K562 (cell line): ENCODE results near the gene LCA5. TPM values are rescaled to one million over a fixed set of nuclear protein-coding genes. Genes with fewer than 3 reads are reported as not detected.
A peak's percentile ranks its signal among the peaks of the same experiment; 100 is the strongest.

Source experiments
- ATAC-seq: fragments of 200-7000 bp; cut with Tn5 transposase; 3 replicates; pipeline ENCODE4 v1.9.1; 2020; ENCODE audit warnings: moderate library complexity
- BruUV-seq: library from RNA; stranded (reverse); fragments of 400-500 nt; replicated peaks from 2 replicates; lab custom pipeline; 2021; lab: Mats Ljungman, UMichigan
- CTCF ChIA-PET: fragments of 300-600 bp; formaldehyde crosslinking; extraction: SDS; loops from one replicate; lab custom pipeline; 2021; ENCODE audit warnings: low intra/inter-chr PET ratio; lab: Yijun Ruan, JAX
- POLR2A ChIA-PET: fragments of 300-600, 350-650 bp; sonication (Branson Sonifier 250); formaldehyde crosslinking; extraction: SDS; loops from one replicate; lab custom pipeline; 2021; ENCODE audit warnings: antibody characterized with exemption, inconsistent platforms; lab: Yijun Ruan, JAX
- DNase-seq, 4 experiments: peaks; one replicate each; pipeline versions ENCODE4 v3.0.0 to v3.0.0-alpha.2; 2011 to 2018; ENCODE audit warnings: low spot score in 3 of 4, mixed read lengths in 3 of 4; ENCODE audit errors: extremely low read depth in 1 of 4
- FAIRE-seq: peaks from 2 replicates; lab custom pipeline; 2011; peaks lifted over from hg19 to GRCh38; lab: Jason Lieb, UNC
- H2AFZ ChIP-seq: 2 replicates; pipeline ENCODE4 v1.6.0; 2011; ENCODE audit warnings: low read depth, low read length, control low read depth, inconsistent platforms
- H3K27ac ChIP-seq: fragments of 200-600 bp; 3 replicates; pipeline ENCODE4 v1.8.0; 2011; ENCODE audit warnings: low read depth, mild to moderate bottlenecking, control low read depth, inconsistent platforms, low read length, moderate library complexity, mixed read lengths; ENCODE audit errors: extremely low read depth
- H3K27me3 ChIP-seq, 2 experiments: fragments of 300-600 bp in 1 of 2; 2 replicates in 1 of 2; 3 replicates in 1 of 2; pipeline versions ENCODE4 v1.6.0 to v1.8.0; 2011; ENCODE audit warnings: inconsistent platforms in 2 of 2, low read length in 2 of 2, mild to moderate bottlenecking in 1 of 2, mixed read lengths in 1 of 2, moderate library complexity in 1 of 2; ENCODE audit not compliant: control insufficient read depth in 2 of 2, insufficient read depth in 2 of 2
- H3K36me3 ChIP-seq: fragments of 300-600 bp; 3 replicates; pipeline ENCODE4 v1.8.0; 2011; ENCODE audit warnings: mild to moderate bottlenecking, low read length, inconsistent platforms; ENCODE audit not compliant: control insufficient read depth, insufficient read depth
- H3K4me1 ChIP-seq, 2 experiments: fragments of 200-600 bp in 1 of 2; replicated peaks in 1 of 2; 2 replicates in 1 of 2; 3 replicates in 1 of 2; pipeline versions ENCODE4 v1.5.1 to v1.8.0; 2011; ENCODE audit warnings: inconsistent platforms in 2 of 2, low read length in 2 of 2, mild to moderate bottlenecking in 1 of 2, mixed read lengths in 1 of 2, moderate library complexity in 1 of 2; ENCODE audit not compliant: control insufficient read depth in 2 of 2, insufficient read depth in 2 of 2
- H3K4me2 ChIP-seq: 2 replicates; pipeline ENCODE4 v1.6.1; 2011; ENCODE audit warnings: low read length, control low read depth, inconsistent platforms, mixed read lengths; ENCODE audit not compliant: insufficient read depth
- H3K4me3 ChIP-seq: fragments of 200-600 bp; sonication (generic), shearing (Covaris generic); 2 replicates; pipeline ENCODE4 v1.5.1; 2016; ENCODE audit warnings: control low read depth, inconsistent platforms
- H3K79me2 ChIP-seq: fragments of 200-600 bp; 3 replicates; pipeline ENCODE4 v1.8.0; 2011; ENCODE audit warnings: low read length, inconsistent platforms; ENCODE audit not compliant: control insufficient read depth, insufficient read depth
- H3K9ac ChIP-seq, 2 experiments: 2 replicates each; pipeline versions ENCODE4 v1.6.0 to v1.6.1; 2011; ENCODE audit warnings: low read depth in 2 of 2, low read length in 2 of 2, control low read depth in 1 of 2, inconsistent platforms in 1 of 2, mild to moderate bottlenecking in 1 of 2, mixed read lengths in 1 of 2; ENCODE audit not compliant: insufficient read depth in 1 of 2
- H3K9me1 ChIP-seq: one replicate; pipeline ENCODE4 v1.6.0; 2011; ENCODE audit warnings: inconsistent platforms, mild to moderate bottlenecking, low read length, moderate library complexity; ENCODE audit not compliant: control insufficient read depth, insufficient read depth
- H3K9me3 ChIP-seq: replicated peaks from 2 replicates; pipeline ENCODE4 v1.5.1; 2011; ENCODE audit warnings: low read depth, low read length, inconsistent platforms; ENCODE audit not compliant: control insufficient read depth, insufficient read depth
- H4K20me1 ChIP-seq: replicated peaks from 2 replicates; pipeline ENCODE4 v1.6.1; 2011; ENCODE audit warnings: low read length, inconsistent platforms, mixed read lengths; ENCODE audit not compliant: control insufficient read depth, insufficient read depth
- EP400 ChIP-seq: fragments of 450-650 bp; IDR thresholded peaks from 2 replicates; pipeline ENCODE4 v1.6.1; 2017; ENCODE audit warnings: antibody characterized with exemption, mild to moderate bottlenecking, moderate library complexity
- HDAC2 ChIP-seq: fragments of 450-650 bp; IDR thresholded peaks from 2 replicates; pipeline ENCODE4 v1.6.1; 2016; ENCODE audit warnings: mild to moderate bottlenecking
- KAT2B ChIP-seq: IDR thresholded peaks from one replicate; pipeline ENCODE4 v1.6.1; 2012; ENCODE audit warnings: low read depth, mild to moderate bottlenecking, control low read depth, inconsistent platforms, low read length, moderate library complexity
- KDM1A ChIP-seq, 2 experiments: fragments of 450-650 bp; IDR thresholded peaks; 2 replicates each; pipeline ENCODE4 v1.6.1; 2016; ENCODE audit warnings: mild to moderate bottlenecking in 2 of 2
- KLF1 ChIP-seq: fragments of 450-650 bp; IDR thresholded peaks from 2 replicates; pipeline ENCODE4 v1.6.1; 2016; ENCODE audit warnings: missing genetic modification characterization, missing compliant biosample characterization
- NFATC3 ChIP-seq: fragments of 450-650 bp; IDR thresholded peaks from 2 replicates; pipeline ENCODE4 v1.6.1; 2017; ENCODE audit warnings: mild to moderate bottlenecking
- NKRF ChIP-seq: fragments of 450-650 bp; IDR thresholded peaks from 2 replicates; pipeline ENCODE4 v1.6.1; 2016; ENCODE audit warnings: borderline replicate concordance
- NR2C2 ChIP-seq, 2 experiments: fragments of 200-800 bp in 1 of 2; sonication (Bioruptor generic) in 1 of 2; sonication (generic) in 1 of 2; formaldehyde crosslinking in 1 of 2; IDR thresholded peaks; 2 replicates each; pipeline versions ENCODE4 v1.6.1 to v1.8.0; 2016 to 2022; ENCODE audit warnings: mild to moderate bottlenecking in 1 of 2, missing compliant biosample characterization in 1 of 2, missing genetic modification characterization in 1 of 2, missing genetic modification reagents in 1 of 2
- POLR2A ChIP-seq: fragments of 450-650 bp; conservative IDR thresholded peaks from 2 replicates; pipeline ENCODE4 v1.6.1; 2016
- PTBP1 ChIP-seq: fragments of 200-400 bp; formaldehyde crosslinking; IDR thresholded peaks from 2 replicates; pipeline ENCODE4 v1.6.1; 2017; ENCODE audit warnings: low read depth, low read length
- RFX5 ChIP-seq: IDR thresholded peaks from 2 replicates; pipeline ENCODE4 v1.6.1; 2011; ENCODE audit warnings: low read depth, mild to moderate bottlenecking, improper control_type of control experiment, low read length
- SRSF3 ChIP-seq: fragments of 200-400 bp; formaldehyde crosslinking; IDR thresholded peaks from 2 replicates; pipeline ENCODE4 v1.6.1; 2016; ENCODE audit warnings: mild to moderate bottlenecking, low read length, moderate library complexity; ENCODE audit not compliant: insufficient read depth
- TFAM ChIP-seq: fragments of 250-450 bp; sonication (Bioruptor Pico); conservative IDR thresholded peaks from 2 replicates; pipeline ENCODE4 v1.5.0; 2021; ENCODE audit warnings: mild to moderate bottlenecking, moderate library complexity
- THRAP3 ChIP-seq: fragments of 450-650 bp; IDR thresholded peaks from 2 replicates; pipeline ENCODE4 v1.6.1; 2016; ENCODE audit warnings: mild to moderate bottlenecking, inconsistent platforms, borderline replicate concordance
- TOE1 ChIP-seq, 2 experiments: fragments of 450-650 bp in 1 of 2; sonication (generic) in 1 of 2; formaldehyde crosslinking in 1 of 2; IDR thresholded peaks; 2 replicates each; pipeline versions ENCODE4 v1.7.1 to v1.8.0; 2016 to 2022; ENCODE audit warnings: borderline replicate concordance in 2 of 2, mild to moderate bottlenecking in 2 of 2, antibody characterized with exemption in 1 of 2, inconsistent platforms in 1 of 2, low read depth in 1 of 2, missing genetic modification reagents in 1 of 2, moderate library complexity in 1 of 2
- ZC3H11A ChIP-seq: IDR thresholded peaks from 2 replicates; pipeline ENCODE4 v1.6.1; 2012; ENCODE audit warnings: low read depth, low read length, improper control_type of control experiment
- ZNF133 ChIP-seq: fragments of 250-450 bp; sonication (Bioruptor Pico); IDR thresholded peaks from 2 replicates; pipeline ENCODE4 v1.4.0; 2020; ENCODE audit warnings: mild to moderate bottlenecking
- ZNF449 ChIP-seq: fragments of 250-450 bp; sonication (Bioruptor Pico); IDR thresholded peaks from 2 replicates; pipeline ENCODE4 v1.8.0; 2022; ENCODE audit warnings: moderate library complexity, mild to moderate bottlenecking, inconsistent platforms
- ZNF583 ChIP-seq: fragments of 250-450 bp; sonication (Bioruptor Pico); IDR thresholded peaks from 2 replicates; pipeline ENCODE4 v1.4.0; 2020
- WGBS: fragments of 100-300 bp; shearing (Covaris generic); methylation state at CpG from one replicate; pipeline ENCODE4 v1.1.6; 2016; ENCODE audit warnings: low coverage, mixed read lengths; ENCODE audit not compliant: insufficient coverage; ENCODE audit errors: missing lambda C conversion rate; 5-methylcytosine and 5-hydroxymethylcytosine counted together
- in situ Hi-C: fragments of 300-500 bp; cut with MboI; formaldehyde crosslinking; loops from 4 replicates; pipeline ENCODE4 v1.15.0; 2018; ENCODE audit warnings: inconsistent platforms, mixed read lengths
- intact Hi-C: fragments of 100-400 bp; cut with micrococcal nuclease; formaldehyde crosslinking; loops from 2 replicates; pipeline ENCODE4 v1.14.2; 2022
- polyA plus RNA-seq, 8 experiments: library from polyadenylated mRNA; depleted of rRNA in 4 of 8; stranded (reverse) in 5 of 8; unstranded in 3 of 8; fragments of >200 nt; fragmentation: Nextera tagmentation in 2 of 8; fragmentation: Illumina TruSeq in 1 of 8; extraction: Ambion mirVana in 2 of 8; extraction: Trizol in 1 of 8; gene quantifications; 2 replicates each; pipeline versions ENCODE4 v1.2.1 to v1.2.3, GENCODE V29; 2011 to 2014; ENCODE audit warnings: inconsistent platforms in 1 of 8, missing spikeins in 1 of 8
- total RNA-seq, 7 experiments: library from RNA; depleted of rRNA in 6 of 7; stranded (reverse); fragments of >200 nt in 6 of 7; fragmentation: Illumina TruSeq in 2 of 7; extraction: Trizol in 2 of 7; gene quantifications; 2 replicates each; pipeline versions ENCODE4 v1.2.1 to v1.2.3, GENCODE V29; 2011 to 2021; ENCODE audit warnings: low replicate concordance in 1 of 7

Gene LCA5
- total and polyA plus RNA-seq, 9 of the 15 experiments (the other 6 are each of a cell fraction or from before 2014, with no cell fraction given): 1.0 to 3.4 (median 1.8) TPM

- no peaks in the 10 kb centered on the region for H3K79me2 ChIP-seq
- peak overlapping the region in 1 of 2 experiments; percentile 4; a peak in 1 of 4 replicates for H3K9ac ChIP-seq
- in situ Hi-C loops: no loop called here
- H3K9me1 ChIP-seq: no peaks in the 10 kb centered on the region
- TF ChIP-seq NFATC3 (no peak), NKRF (no peak), TFAM (no peak), TOE1 (IDR thresholded peaks at IDR 0.05; ENCODE audit: borderline replicate concordance) (no peak), TOE1 (CRISPR knock-in tag; IDR thresholded peaks at IDR 0.05; ENCODE audit: borderline replicate concordance, low read depth) (no peak), ZNF449 (no peak), SRSF3 (no peak), EP400 (no peak), KDM1A (IDR thresholded peaks at IDR 0.05) (no peak), ZNF583 (CRISPR knock-in tag) (no peak), ZC3H11A (no peak), KAT2B (no peak), THRAP3 (no peak), HDAC2 (no peak), PTBP1 (no peak), NR2C2 (CRISPR knock-in tag; IDR thresholded peaks at IDR 0.05) (no peak), NR2C2 (tag; IDR thresholded peaks at IDR 0.05) (no peak), POLR2A (no peak), ZNF133 (CRISPR knock-in tag) (no peak), RFX5 (no peak), KLF1 (tag) (no peak)
- H3K4me1 ChIP-seq: peaks cover 5 to 14% of the 10 kb centered on the region in 2 experiments
- no peak for ATAC-seq
- no peak overlapping the region for H3K4me2 ChIP-seq
- no peaks in the 10 kb centered on the region for H4K20me1 ChIP-seq
- peak; percentile 11 for FAIRE-seq
- intact Hi-C loops: loop anchor here (2.0 kb wide), 1 partner anchor 21 kb away; no protein-coding TSS in a partner anchor
- ChIA-PET CTCF (no interaction called here), POLR2A (interaction anchor here (2.2 kb wide), 1 partner anchor 13 kb away, joined by 6 read pairs; the partner anchor contains the start of gene LCA5)
- no peak for DNase-seq
- no peak overlapping the region for H3K4me3 ChIP-seq
- H3K9me3 ChIP-seq: no peaks in the 10 kb centered on the region
- peak overlapping the region; percentile 65 for H2AFZ ChIP-seq
- peak overlapping the region; percentile 4; the same call in 2 of the 3 replicates for H3K27ac ChIP-seq
- BruUV-seq: no TSS peak
- H3K27me3 ChIP-seq: no peaks in the 10 kb centered on the region
- no peaks in the 10 kb centered on the region for H3K36me3 ChIP-seq
- 26% methylated on average over 3 of the region's 3 CpGs for WGBS
These were observed 13.2 kb downstream of the LCA5 start for GRCh38 chr6:79524065-79524464.
